NCI-H2029 treated with DMSO at 0.1 percent for 48 hours (cell line): Measurements from ENCODE around the gene SRMS.

Source experiments
- DNase-seq: peaks from one replicate; lab custom pipeline; 2025; lab: John Stamatoyannopoulos, UW

SRMS gene

GRCh38 chr20:63547725-63548480 lies at the start of gene SRMS:
TSS of gene SRMS (minus strand) at chr20:63547749. CDS start at chr20:63547463, 286 bp downstream.
- DNase-seq = no peak

- no peak for DNase-seq
Measured at GRCh38 chr20:63596423-63596822, 48.9 kb upstream of the SRMS start.

- DNase-seq = no peak
Measured at GRCh38 chr20:63595416-63596127, 48.0 kb upstream of the SRMS start.

GRCh38 chr20:63594043-63594561 lies 46.6 kb upstream of the SRMS start:
- DNase-seq = no peak

GRCh38 chr20:63592661-63593060 lies 45.1 kb upstream of the SRMS start:
- DNase-seq = no peak

- DNase-seq = no peak
Measured at GRCh38 chr20:63591786-63592355, 44.3 kb upstream of the SRMS start.

GRCh38 chr20:63591147-63591533 lies 43.6 kb upstream of the SRMS start:
- DNase-seq = no peak

GRCh38 chr20:63590218-63591146 lies 42.9 kb upstream of the SRMS start:
- DNase-seq = no peak

GRCh38 chr20:63589261-63590217 lies 42.0 kb upstream of the SRMS start:
- no peak for DNase-seq

- DNase-seq = no peak
Measured at GRCh38 chr20:63588641-63589041, 41.1 kb upstream of the SRMS start.

- DNase-seq = no peak
Measured at GRCh38 chr20:63587776-63588591, 40.4 kb upstream of the SRMS start.

- DNase-seq = no peak
Measured at GRCh38 chr20:63587256-63587655, 39.7 kb upstream of the SRMS start.

- DNase-seq = no peak
Measured at GRCh38 chr20:63586797-63587196, 39.2 kb upstream of the SRMS start.

- no peak for DNase-seq
Measured at GRCh38 chr20:63585616-63586565, 38.3 kb upstream of the SRMS start.

- no peak for DNase-seq
Measured at GRCh38 chr20:63582382-63583063, 35.0 kb upstream of the SRMS start.

GRCh38 chr20:63580796-63581461 lies 33.4 kb upstream of the SRMS start:
- DNase-seq = no peak

- DNase-seq = no peak
Measured at GRCh38 chr20:63579017-63579694, 31.6 kb upstream of the SRMS start.
